Stimulated activated CD8-positive, alpha-beta memory T cell treated with anti-CD3 and anti-CD28 coated beads, Interleukin-12 subunit alpha, Interleukin-12 subunit beta, amount 100 ng/mL, for 24 hours (primary cell): ENCODE measurements around the gene NOTCH1.
"Not testable (repeated sequence)": the region's sequence is repeated elsewhere in the genome, so short reads cannot be mapped to it uniquely, and the experiment has no call there.

ENCODE experiments used
- DNase-seq: peaks from one replicate; pipeline ENCODE4 v3.0.0-alpha.2; 2020; ENCODE audit errors: extremely low read depth

Gene NOTCH1

GRCh38 chr9:136578915-136579649 is 33.2 kb upstream of the NOTCH1 start:
- DNase-seq, result no peak

GRCh38 chr9:136578626-136578914 is 32.7 kb upstream of the NOTCH1 start:
- DNase-seq, result no peak

GRCh38 chr9:136577941-136578625 is 32.2 kb upstream of the NOTCH1 start:
- DNase-seq, result no peak

- DNase-seq, result no peak
Measured at GRCh38 chr9:136576269-136576626, 30.4 kb upstream of the NOTCH1 start.

- DNase-seq, result no peak
Measured at GRCh38 chr9:136575626-136576268, 29.9 kb upstream of the NOTCH1 start.

- not testable (repeated sequence) for DNase-seq
Measured at GRCh38 chr9:136574606-136575005, 28.8 kb upstream of the NOTCH1 start.

GRCh38 chr9:136572828-136573625 is 27.2 kb upstream of the NOTCH1 start:
- no peak for DNase-seq

- no peak for DNase-seq
Measured at GRCh38 chr9:136572003-136572827, 26.4 kb upstream of the NOTCH1 start.

GRCh38 chr9:136571531-136571930 is 25.7 kb upstream of the NOTCH1 start:
- DNase-seq, result no peak

GRCh38 chr9:136570916-136571315 is 25.1 kb upstream of the NOTCH1 start:
- no peak for DNase-seq

GRCh38 chr9:136570191-136570845 is 24.5 kb upstream of the NOTCH1 start:
- no peak for DNase-seq

GRCh38 chr9:136569526-136570148 is 23.8 kb upstream of the NOTCH1 start:
- no peak for DNase-seq

GRCh38 chr9:136568288-136569081 is 22.6 kb upstream of the NOTCH1 start:
- no peak for DNase-seq

GRCh38 chr9:136567651-136568287 is 21.9 kb upstream of the NOTCH1 start:
- no peak for DNase-seq

- no peak for DNase-seq
Measured at GRCh38 chr9:136566901-136567300, 21.1 kb upstream of the NOTCH1 start.

GRCh38 chr9:136566553-136566895 is 20.7 kb upstream of the NOTCH1 start:
- DNase-seq, result no peak

GRCh38 chr9:136565715-136566552 is 20.1 kb upstream of the NOTCH1 start:
- no peak for DNase-seq

GRCh38 chr9:136565086-136565714 is 19.4 kb upstream of the NOTCH1 start:
- no peak for DNase-seq
